Natural killer cell (primary cell): ENCODE measurements around the gene DCAF5. TPM values are rescaled to one million over a fixed set of nuclear protein-coding genes. Genes with fewer than 3 reads are reported as not detected.

Experiments
- ATAC-seq, 3 donors: fragments of 150-1000 bp in 2 of 3; fragments of 200-7000 bp in 1 of 3; cut with Tn5 transposase; 1 replicate in 1 of 3; 2 replicates in 2 of 3; pipeline ENCODE4 v1.10.0; 2021; ENCODE audit warnings: mild to moderate bottlenecking in 2 of 3, moderate library complexity in 2 of 3
- DNase-seq, 2 donors: peaks; one replicate each; pipeline versions ENCODE4 v3.0.0 to v3.0.0-alpha.2; 2013 to 2021; ENCODE audit warnings: mixed read lengths in 1 of 2
- H3K27ac ChIP-seq: one replicate; pipeline ENCODE4 v1.5.1; 2013; ENCODE audit warnings: mild to moderate bottlenecking, low read length
- H3K27me3 ChIP-seq: one replicate; pipeline ENCODE4 v1.6.1; 2013; ENCODE audit warnings: low read length; ENCODE audit not compliant: control insufficient read depth, insufficient read depth
- H3K36me3 ChIP-seq: one replicate; pipeline ENCODE4 v1.6.1; 2013; ENCODE audit warnings: low read length; ENCODE audit not compliant: control insufficient read depth, insufficient read depth
- H3K4me1 ChIP-seq: one replicate; pipeline ENCODE4 v1.6.1; 2013; ENCODE audit warnings: low read length; ENCODE audit not compliant: control insufficient read depth, insufficient read depth
- H3K4me3 ChIP-seq: one replicate; pipeline ENCODE4 v1.5.1; 2013; ENCODE audit warnings: low read length
- H3K9me3 ChIP-seq: one replicate; pipeline ENCODE4 v1.6.1; 2013; ENCODE audit warnings: low read length; ENCODE audit not compliant: control insufficient read depth, insufficient read depth
- H3K27ac Mint-ChIP-seq, 2 donors: one replicate each; pipeline ENCODE4 v1.8.0; 2022; ENCODE audit warnings: mild to moderate bottlenecking in 2 of 2, mixed read lengths in 2 of 2, moderate library complexity in 1 of 2
- H3K27me3 Mint-ChIP-seq, 2 donors: one replicate each; pipeline ENCODE4 v1.8.0; 2022; ENCODE audit warnings: low read depth in 2 of 2, mixed read lengths in 2 of 2
- H3K36me3 Mint-ChIP-seq: one replicate; pipeline ENCODE4 v1.8.0; 2022; ENCODE audit warnings: mixed read lengths
- H3K4me1 Mint-ChIP-seq, 2 donors: one replicate each; pipeline ENCODE4 v1.8.0; 2022; ENCODE audit warnings: mixed read lengths in 2 of 2
- H3K4me3 Mint-ChIP-seq: one replicate; pipeline ENCODE4 v1.8.0; 2022; ENCODE audit warnings: mild to moderate bottlenecking, moderate library complexity, mixed read lengths
- H3K9me3 Mint-ChIP-seq, 2 donors: one replicate each; pipeline ENCODE4 v1.8.0; 2022; ENCODE audit warnings: mixed read lengths in 2 of 2
- WGBS: methylation state at CpG from one replicate; pipeline ENCODE4 v1.1.7; 2013; ENCODE audit warnings: missing lambda C conversion rate; ENCODE audit not compliant: insufficient coverage; 5-methylcytosine and 5-hydroxymethylcytosine counted together
- intact Hi-C: fragments of 100-400 bp; cut with micrococcal nuclease; formaldehyde crosslinking; loops from one replicate; pipeline ENCODE4 v1.14.2; 2022
- total RNA-seq, 4 donors: library from RNA; stranded (reverse); fragments of 120-200 nt in 1 of 4; gene quantifications; one replicate each; pipeline versions ENCODE4 v1.2.3 to v1.2.4, GENCODE V29; 2013 to 2022
- TF ChIP-seq, protein P1 (sequence below): fragments of 200-600 bp; IDR thresholded peaks from one replicate; pipeline ENCODE4 v1.8.0; 2022; ENCODE audit warnings: antibody characterized with exemption

DCAF5 gene
- total RNA-seq, 3 donors from 2014 or later (not counting 1 experiment from before 2014, with no cell fraction given) = 92.0 to 112 (median 99.2) TPM

- TF ChIP-seq, protein P1, sequence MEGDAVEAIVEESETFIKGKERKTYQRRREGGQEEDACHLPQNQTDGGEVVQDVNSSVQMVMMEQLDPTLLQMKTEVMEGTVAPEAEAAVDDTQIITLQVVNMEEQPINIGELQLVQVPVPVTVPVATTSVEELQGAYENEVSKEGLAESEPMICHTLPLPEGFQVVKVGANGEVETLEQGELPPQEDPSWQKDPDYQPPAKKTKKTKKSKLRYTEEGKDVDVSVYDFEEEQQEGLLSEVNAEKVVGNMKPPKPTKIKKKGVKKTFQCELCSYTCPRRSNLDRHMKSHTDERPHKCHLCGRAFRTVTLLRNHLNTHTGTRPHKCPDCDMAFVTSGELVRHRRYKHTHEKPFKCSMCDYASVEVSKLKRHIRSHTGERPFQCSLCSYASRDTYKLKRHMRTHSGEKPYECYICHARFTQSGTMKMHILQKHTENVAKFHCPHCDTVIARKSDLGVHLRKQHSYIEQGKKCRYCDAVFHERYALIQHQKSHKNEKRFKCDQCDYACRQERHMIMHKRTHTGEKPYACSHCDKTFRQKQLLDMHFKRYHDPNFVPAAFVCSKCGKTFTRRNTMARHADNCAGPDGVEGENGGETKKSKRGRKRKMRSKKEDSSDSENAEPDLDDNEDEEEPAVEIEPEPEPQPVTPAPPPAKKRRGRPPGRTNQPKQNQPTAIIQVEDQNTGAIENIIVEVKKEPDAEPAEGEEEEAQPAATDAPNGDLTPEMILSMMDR = no peak
- Mint-ChIP-seq H3K4me1 (no peaks in the 10 kb centered on the region), H3K4me3 (no peak overlapping the region), H3K36me3 (peaks cover 26% of the 10 kb centered on the region), H3K27ac (no peak overlapping the region), H3K27me3 (peaks cover 44 to 59% of the 10 kb centered on the region in 2 donors), H3K9me3 (peaks cover 2 to 5% of the 10 kb centered on the region in 2 donors)
- ATAC-seq (no peak), DNase-seq (no peak)
- WGBS = 86% methylated on average over 1 of the region's 1 CpG
- intact Hi-C loops = no loop called here
- H3K27me3 ChIP-seq = peaks cover 23% of the 10 kb centered on the region
- no peak overlapping the region for H3K4me3 ChIP-seq
- H3K4me1 ChIP-seq = no peaks in the 10 kb centered on the region
- H3K27ac ChIP-seq = no peak overlapping the region
- no peaks in the 10 kb centered on the region for H3K9me3 ChIP-seq
- no peaks in the 10 kb centered on the region for H3K36me3 ChIP-seq
Measured at GRCh38 chr14:69161590-69161989, 8.7 kb upstream of the DCAF5 start.

DNA sequence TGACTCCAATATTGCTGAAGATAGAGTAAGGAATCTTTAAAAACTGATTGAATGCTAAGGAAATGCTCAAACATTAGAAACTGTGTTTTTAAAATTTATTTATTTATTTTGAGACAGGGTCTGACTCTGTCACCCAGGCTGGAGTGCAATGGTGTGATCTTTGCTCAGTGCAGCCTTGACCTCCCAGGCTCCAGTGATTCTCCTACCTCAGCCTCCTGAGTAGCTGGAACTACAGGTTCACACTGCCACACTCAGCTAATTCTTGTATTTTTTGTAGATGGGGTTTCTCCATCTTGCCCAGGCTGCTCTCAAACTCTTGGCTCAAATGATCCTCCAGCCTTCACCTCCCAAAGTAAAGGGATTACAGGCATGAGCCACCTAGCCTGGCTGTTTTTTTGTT, 3.3 kb upstream of the DCAF5 start:
- peaks cover 8% of the 10 kb centered on the region in 2 donors for H3K4me1 Mint-ChIP-seq
- TF ChIP-seq, protein P1 = no peak
- peaks cover 5% of the 10 kb centered on the region for H3K4me1 ChIP-seq

GRCh38 chr14:69154779-69155178, 1.9 kb upstream of the DCAF5 start:
- Histone ChIP-seq H3K4me3 (no peak overlapping the region), H3K9me3 (no peaks in the 10 kb centered on the region), H3K4me1 (peaks cover 12% of the 10 kb centered on the region), H3K36me3 (peaks cover 4% of the 10 kb centered on the region), H3K27ac (no peak overlapping the region), H3K27me3 (no peaks in the 10 kb centered on the region)
- Mint-ChIP-seq H3K27ac (peak overlapping the region in 1 of 2 donors; percentile 9), H3K4me3 (peak overlapping the region; percentile 17), H3K36me3 (no peaks in the 10 kb centered on the region), H3K4me1 (peaks cover 22% of the 10 kb centered on the region in 2 donors), H3K9me3 (no peaks in the 10 kb centered on the region), H3K27me3 (peaks cover 5 to 11% of the 10 kb centered on the region in 2 donors)
- intact Hi-C loops = loop anchor here (5.0 kb wide), 3 partner anchors 243 to 1753 kb away; partner anchors contain the start of genes ERH, PCNX1, SLC39A9 and SUSD6
- TF ChIP-seq, protein P1 = no peak
- WGBS = 91% methylated on average over 4 of the region's 4 CpGs
- DNase-seq (peak in 1 of 2 donors; percentile 35), ATAC-seq (no peak)

More for the DNA sequence above, 3.3 kb upstream of the DCAF5 start:
- Histone ChIP-seq H3K9me3 (no peaks in the 10 kb centered on the region), H3K27ac (no peak overlapping the region), H3K4me3 (no peak overlapping the region), H3K27me3 (peaks cover 9% of the 10 kb centered on the region), H3K36me3 (no peaks in the 10 kb centered on the region)
- ATAC-seq (no peak), DNase-seq (no peak)
- Mint-ChIP-seq H3K27me3 (peaks cover 12 to 23% of the 10 kb centered on the region in 2 donors), H3K4me3 (no peak overlapping the region), H3K27ac (no peak overlapping the region), H3K9me3 (no peaks in the 10 kb centered on the region), H3K36me3 (no peaks in the 10 kb centered on the region)
- intact Hi-C loops = no loop called here

DNA sequence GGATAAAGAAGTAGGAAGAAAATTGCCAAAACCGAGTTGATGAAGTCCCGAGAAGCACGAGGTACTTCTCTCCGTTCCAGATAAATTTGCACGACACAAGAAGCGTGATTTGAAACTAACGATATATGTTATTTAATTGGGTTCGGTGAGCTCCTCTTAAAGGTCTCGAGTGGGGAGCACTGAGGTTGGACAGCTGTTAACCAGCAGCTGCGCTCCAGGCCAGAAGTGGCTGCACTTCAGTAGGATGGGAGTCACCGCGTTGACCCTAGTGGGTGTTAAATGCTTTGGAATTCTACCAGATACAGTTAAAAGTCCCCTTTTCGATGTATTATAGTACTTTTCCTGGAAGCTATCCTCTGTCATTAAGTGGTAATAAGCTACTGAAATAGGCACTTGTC, 953 bp upstream of the DCAF5 start:
- Histone ChIP-seq H3K4me3 (peak overlapping the region; percentile 60), H3K9me3 (no peaks in the 10 kb centered on the region), H3K36me3 (peaks cover 9% of the 10 kb centered on the region), H3K4me1 (peaks cover 12% of the 10 kb centered on the region), H3K27me3 (no peaks in the 10 kb centered on the region), H3K27ac (peak overlapping the region; percentile 77)
- ATAC-seq (no peak), DNase-seq (no peak)
- H3K36me3 Mint-ChIP-seq = no peaks in the 10 kb centered on the region
- H3K27ac Mint-ChIP-seq = peak overlapping the region; percentile 86 to 94
- H3K4me1 Mint-ChIP-seq = peaks cover 31% of the 10 kb centered on the region in 2 donors
- WGBS = 15% methylated on average over 13 of the region's 13 CpGs
- TF ChIP-seq, protein P1 = no peak
- H3K4me3 Mint-ChIP-seq = peak overlapping the region; percentile 95
- peaks cover 0 to 4% of the 10 kb centered on the region in 2 donors for H3K27me3 Mint-ChIP-seq
- intact Hi-C loops = loop anchor here (2.0 to 5.0 kb wide), 4 partner anchors 21 to 1753 kb away; partner anchors contain the start of genes ERH, PCNX1, SLC39A9 and SUSD6
- H3K9me3 Mint-ChIP-seq = no peaks in the 10 kb centered on the region
